GM13976 (cell line): Measurements from ENCODE around the gene MPZL3.

ENCODE experiments used
- DNase-seq: peaks from one replicate; pipeline ENCODE4 v3.0.0; 2012; ENCODE audit warnings: low spot score
- in situ Hi-C: fragments of 300-500 bp; cut with MboI; formaldehyde crosslinking; loops from one replicate; pipeline ENCODE4 v1.12.0; 2022; ENCODE audit warnings: low sequenced_read_pairs, mixed read lengths, inconsistent platforms; ENCODE audit not compliant: unreplicated experiment
- TF ChIP-seq, protein P1 (sequence below): IDR thresholded peaks from 2 replicates; pipeline ENCODE4 v1.5.1; 2012; ENCODE audit warnings: borderline replicate concordance, mild to moderate bottlenecking; ENCODE audit not compliant: insufficient read depth; ENCODE audit errors: extremely low read depth, missing control alignments, control extremely low read depth

MPZL3 gene

GRCh38 chr11:118229274-118229847 lies 22.8 kb downstream of the MPZL3 start:
- in situ Hi-C loops, result no loop called here
- TF ChIP-seq, protein P1, sequence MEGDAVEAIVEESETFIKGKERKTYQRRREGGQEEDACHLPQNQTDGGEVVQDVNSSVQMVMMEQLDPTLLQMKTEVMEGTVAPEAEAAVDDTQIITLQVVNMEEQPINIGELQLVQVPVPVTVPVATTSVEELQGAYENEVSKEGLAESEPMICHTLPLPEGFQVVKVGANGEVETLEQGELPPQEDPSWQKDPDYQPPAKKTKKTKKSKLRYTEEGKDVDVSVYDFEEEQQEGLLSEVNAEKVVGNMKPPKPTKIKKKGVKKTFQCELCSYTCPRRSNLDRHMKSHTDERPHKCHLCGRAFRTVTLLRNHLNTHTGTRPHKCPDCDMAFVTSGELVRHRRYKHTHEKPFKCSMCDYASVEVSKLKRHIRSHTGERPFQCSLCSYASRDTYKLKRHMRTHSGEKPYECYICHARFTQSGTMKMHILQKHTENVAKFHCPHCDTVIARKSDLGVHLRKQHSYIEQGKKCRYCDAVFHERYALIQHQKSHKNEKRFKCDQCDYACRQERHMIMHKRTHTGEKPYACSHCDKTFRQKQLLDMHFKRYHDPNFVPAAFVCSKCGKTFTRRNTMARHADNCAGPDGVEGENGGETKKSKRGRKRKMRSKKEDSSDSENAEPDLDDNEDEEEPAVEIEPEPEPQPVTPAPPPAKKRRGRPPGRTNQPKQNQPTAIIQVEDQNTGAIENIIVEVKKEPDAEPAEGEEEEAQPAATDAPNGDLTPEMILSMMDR, result no peak
- DNase-seq, result no peak

DNA sequence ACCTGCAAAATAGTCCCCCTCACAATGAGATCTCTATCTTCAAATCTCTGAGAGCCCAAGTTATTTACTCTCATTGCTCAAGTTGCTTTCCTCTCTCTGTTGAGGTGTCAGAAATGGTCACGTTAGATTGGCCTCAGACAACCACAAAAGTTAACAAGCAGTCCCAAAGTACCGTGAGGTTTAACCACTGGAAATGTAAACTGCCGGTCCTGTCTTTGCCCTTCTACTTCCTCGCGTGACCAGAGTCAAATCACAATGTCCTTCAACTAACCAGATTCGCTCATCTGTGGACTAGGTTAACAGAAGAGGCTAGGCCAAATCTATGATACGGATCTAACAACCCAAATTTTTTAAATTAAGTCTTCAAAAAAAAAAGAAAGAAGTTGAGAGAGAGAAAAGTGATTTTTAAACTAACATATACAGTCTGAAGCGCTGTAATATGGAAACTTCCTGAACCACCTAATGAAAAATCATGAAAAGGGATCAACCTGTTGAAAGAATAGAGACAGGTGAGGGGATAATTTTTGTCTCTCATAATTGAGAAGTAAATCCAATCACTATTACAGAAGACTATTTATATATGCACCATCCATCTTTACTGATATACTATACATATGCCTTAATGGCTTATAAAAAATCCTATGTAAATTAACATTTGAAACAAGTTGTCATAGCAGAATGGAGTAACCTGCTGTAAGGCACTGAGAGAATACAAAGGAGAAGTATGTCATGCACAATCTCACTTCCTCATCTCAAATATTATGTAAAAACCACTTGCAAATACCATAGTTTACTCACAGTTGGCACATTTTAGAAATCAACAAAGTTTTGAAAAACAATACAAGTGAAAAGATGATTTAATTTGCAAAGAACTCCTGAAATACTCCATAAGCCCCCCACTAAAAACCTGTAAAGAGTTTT lies 24.0 kb downstream of the MPZL3 start:
- DNase-seq, result peak; percentile 30
- TF ChIP-seq, protein P1, result no peak
- in situ Hi-C loops, result no loop called here

- in situ Hi-C loops, result no loop called here
- DNase-seq, result no peak
- TF ChIP-seq, protein P1, result no peak
Observed at GRCh38 chr11:118226781-118227180, 25.4 kb downstream of the MPZL3 start.

DNA sequence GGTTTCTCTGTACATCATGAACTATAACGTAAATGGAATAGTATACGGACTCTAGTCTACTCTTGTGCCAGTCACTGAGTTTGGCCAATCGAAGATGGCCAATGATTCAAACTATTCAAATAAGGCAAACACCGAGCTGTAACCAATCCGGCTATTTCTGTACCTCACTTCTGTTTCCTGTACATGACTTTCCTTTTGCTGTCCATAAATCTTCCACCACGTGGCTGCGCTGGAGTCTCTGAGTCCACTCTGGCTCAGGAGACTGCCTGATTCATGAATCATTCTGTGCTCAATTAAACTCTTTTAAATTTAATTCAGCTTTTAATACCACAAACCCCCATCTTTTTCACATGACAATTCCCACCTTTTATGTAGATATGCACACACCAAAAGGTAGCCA lies 25.9 kb downstream of the MPZL3 start:
- TF ChIP-seq, protein P1, result no peak
- DNase-seq, result no peak
- in situ Hi-C loops, result no loop called here

- TF ChIP-seq, protein P1, result no peak
- DNase-seq, result no peak
- in situ Hi-C loops, result no loop called here
Observed at GRCh38 chr11:118224511-118225188, 27.5 kb downstream of the MPZL3 start, which contains the start of gene JAML. JAML (minus strand) TSS chr11:118225011; CDS start chr11:118214866, 10,145 bp downstream.

GRCh38 chr11:118223992-118224391 lies 28.2 kb downstream of the MPZL3 start:
- in situ Hi-C loops, result no loop called here
- TF ChIP-seq, protein P1, result no peak
- DNase-seq, result no peak
